WTC11 (cell line): ENCODE measurements around the gene KBTBD3.

Source experiments
- ATF1 ChIP-seq: sonication (generic); formaldehyde crosslinking; IDR thresholded peaks from 2 replicates; pipeline ENCODE4 v1.8.1; 2023; ENCODE audit warnings: mild to moderate bottlenecking, moderate library complexity, missing genetic modification reagents
- CREM ChIP-seq: sonication (generic); formaldehyde crosslinking; IDR thresholded peaks from 2 replicates; pipeline ENCODE4 v1.8.1; 2022; ENCODE audit warnings: mild to moderate bottlenecking, missing genetic modification reagents, moderate library complexity
- KAT7 ChIP-seq: sonication (generic); formaldehyde crosslinking; IDR thresholded peaks from 2 replicates; pipeline ENCODE4 v1.8.1; 2023; ENCODE audit warnings: missing genetic modification reagents, mild to moderate bottlenecking, borderline replicate concordance
- NFYB ChIP-seq: sonication (generic); formaldehyde crosslinking; conservative IDR thresholded peaks from 2 replicates; pipeline ENCODE4 v1.8.0; 2022; ENCODE audit warnings: low read depth, missing genetic modification reagents
- NR2C2 ChIP-seq: sonication (generic); formaldehyde crosslinking; IDR thresholded peaks from 2 replicates; pipeline ENCODE4 v1.8.0; 2022; ENCODE audit warnings: mild to moderate bottlenecking, missing genetic modification reagents
- RELA ChIP-seq: sonication (generic); formaldehyde crosslinking; IDR thresholded peaks from 2 replicates; pipeline ENCODE4 v1.8.1; 2022; ENCODE audit warnings: missing genetic modification reagents, mild to moderate bottlenecking, borderline replicate concordance
- SMAD3 ChIP-seq: sonication (generic); formaldehyde crosslinking; IDR thresholded peaks from 2 replicates; pipeline ENCODE4 v1.8.0; 2022; ENCODE audit warnings: missing genetic modification reagents, mild to moderate bottlenecking, borderline replicate concordance
- SOX15 ChIP-seq: fragments of 250-450 bp; sonication (Bioruptor Pico); IDR thresholded peaks from 2 replicates; pipeline ENCODE4 v1.9.0; 2021; ENCODE audit warnings: mild to moderate bottlenecking
- TCF7 ChIP-seq: sonication (generic); formaldehyde crosslinking; IDR thresholded peaks from 2 replicates; pipeline ENCODE4 v1.8.0; 2022; ENCODE audit warnings: mild to moderate bottlenecking, low read depth, missing genetic modification reagents, moderate library complexity
- ZNF263 ChIP-seq: sonication (generic); formaldehyde crosslinking; IDR thresholded peaks from 2 replicates; pipeline ENCODE4 v1.8.1; 2022; ENCODE audit warnings: low read depth, mild to moderate bottlenecking, moderate library complexity, missing genetic modification reagents
- TF ChIP-seq, protein P1 (sequence below): fragments of 200-600 bp; IDR thresholded peaks from 2 replicates; pipeline ENCODE4 v1.8.0; 2022; ENCODE audit warnings: antibody characterized with exemption
- TF ChIP-seq, protein P2 (sequence below): sonication (generic); formaldehyde crosslinking; IDR thresholded peaks from 2 replicates; pipeline ENCODE4 v1.8.0; 2023; ENCODE audit warnings: missing genetic modification reagents
- TF ChIP-seq, protein P3 (sequence below): sonication (generic); formaldehyde crosslinking; IDR thresholded peaks from 2 replicates; pipeline ENCODE4 v1.8.0; 2022; ENCODE audit warnings: mild to moderate bottlenecking, missing genetic modification reagents
- TF ChIP-seq, protein P4 (sequence below): sonication (generic); formaldehyde crosslinking; conservative IDR thresholded peaks from 2 replicates; pipeline ENCODE4 v1.8.1; 2023; ENCODE audit warnings: mild to moderate bottlenecking, low read depth, missing genetic modification reagents, moderate library complexity

DNA sequence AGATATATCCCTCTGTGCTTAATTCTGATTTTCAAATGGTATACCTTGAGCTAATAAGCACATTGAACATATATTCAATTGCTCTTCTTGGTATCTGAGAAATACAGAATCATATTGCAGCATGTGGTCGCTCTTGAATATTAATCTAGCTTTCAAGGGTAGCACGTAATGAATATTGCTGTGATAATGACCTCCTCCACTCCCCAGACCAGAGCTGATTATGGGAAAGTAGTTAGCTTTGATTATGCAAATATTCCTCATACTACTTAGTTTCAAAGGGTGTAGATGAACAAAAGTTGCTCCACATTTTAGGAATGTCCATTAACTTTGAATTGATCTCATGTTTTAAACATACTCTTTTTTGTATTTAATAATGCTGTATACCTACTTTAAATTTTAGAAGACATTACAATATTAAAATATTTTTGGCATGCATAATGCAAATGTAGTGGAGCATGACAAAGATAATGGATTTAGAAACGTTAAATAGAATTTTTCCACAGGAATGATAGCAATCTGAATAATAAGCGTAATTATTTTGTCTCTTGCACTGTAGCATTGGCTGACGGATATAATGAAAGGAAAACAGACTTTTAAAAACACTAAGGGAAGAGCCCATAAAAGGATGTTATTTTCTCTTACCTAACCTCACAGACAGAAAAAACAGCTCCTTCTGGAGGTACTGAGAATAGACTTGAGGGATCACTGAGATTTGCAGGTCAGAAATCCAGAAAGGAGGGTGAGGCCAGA is 27.2 kb downstream of the KBTBD3 start:
- TF ChIP-seq NFYB (CRISPR knock-in tag) (no peak), SOX15 (no peak), TCF7 (CRISPR knock-in tag) (no peak), ATF1 (CRISPR knock-in tag) (no peak), RELA (CRISPR knock-in tag) (no peak), CREM (CRISPR knock-in tag) (no peak), ZNF263 (CRISPR knock-in tag) (no peak), NR2C2 (CRISPR knock-in tag) (no peak), KAT7 (CRISPR knock-in tag) (no peak), SMAD3 (CRISPR knock-in tag) (no peak)
- TF ChIP-seq, protein P1, sequence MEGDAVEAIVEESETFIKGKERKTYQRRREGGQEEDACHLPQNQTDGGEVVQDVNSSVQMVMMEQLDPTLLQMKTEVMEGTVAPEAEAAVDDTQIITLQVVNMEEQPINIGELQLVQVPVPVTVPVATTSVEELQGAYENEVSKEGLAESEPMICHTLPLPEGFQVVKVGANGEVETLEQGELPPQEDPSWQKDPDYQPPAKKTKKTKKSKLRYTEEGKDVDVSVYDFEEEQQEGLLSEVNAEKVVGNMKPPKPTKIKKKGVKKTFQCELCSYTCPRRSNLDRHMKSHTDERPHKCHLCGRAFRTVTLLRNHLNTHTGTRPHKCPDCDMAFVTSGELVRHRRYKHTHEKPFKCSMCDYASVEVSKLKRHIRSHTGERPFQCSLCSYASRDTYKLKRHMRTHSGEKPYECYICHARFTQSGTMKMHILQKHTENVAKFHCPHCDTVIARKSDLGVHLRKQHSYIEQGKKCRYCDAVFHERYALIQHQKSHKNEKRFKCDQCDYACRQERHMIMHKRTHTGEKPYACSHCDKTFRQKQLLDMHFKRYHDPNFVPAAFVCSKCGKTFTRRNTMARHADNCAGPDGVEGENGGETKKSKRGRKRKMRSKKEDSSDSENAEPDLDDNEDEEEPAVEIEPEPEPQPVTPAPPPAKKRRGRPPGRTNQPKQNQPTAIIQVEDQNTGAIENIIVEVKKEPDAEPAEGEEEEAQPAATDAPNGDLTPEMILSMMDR = no peak
- TF ChIP-seq, protein P2, sequence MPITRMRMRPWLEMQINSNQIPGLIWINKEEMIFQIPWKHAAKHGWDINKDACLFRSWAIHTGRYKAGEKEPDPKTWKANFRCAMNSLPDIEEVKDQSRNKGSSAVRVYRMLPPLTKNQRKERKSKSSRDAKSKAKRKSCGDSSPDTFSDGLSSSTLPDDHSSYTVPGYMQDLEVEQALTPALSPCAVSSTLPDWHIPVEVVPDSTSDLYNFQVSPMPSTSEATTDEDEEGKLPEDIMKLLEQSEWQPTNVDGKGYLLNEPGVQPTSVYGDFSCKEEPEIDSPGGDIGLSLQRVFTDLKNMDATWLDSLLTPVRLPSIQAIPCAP (CRISPR knock-in tag) = no peak
- TF ChIP-seq, protein P3, sequence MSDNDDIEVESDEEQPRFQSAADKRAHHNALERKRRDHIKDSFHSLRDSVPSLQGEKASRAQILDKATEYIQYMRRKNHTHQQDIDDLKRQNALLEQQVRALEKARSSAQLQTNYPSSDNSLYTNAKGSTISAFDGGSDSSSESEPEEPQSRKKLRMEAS (CRISPR knock-in tag) = no peak
- TF ChIP-seq, protein P4, sequence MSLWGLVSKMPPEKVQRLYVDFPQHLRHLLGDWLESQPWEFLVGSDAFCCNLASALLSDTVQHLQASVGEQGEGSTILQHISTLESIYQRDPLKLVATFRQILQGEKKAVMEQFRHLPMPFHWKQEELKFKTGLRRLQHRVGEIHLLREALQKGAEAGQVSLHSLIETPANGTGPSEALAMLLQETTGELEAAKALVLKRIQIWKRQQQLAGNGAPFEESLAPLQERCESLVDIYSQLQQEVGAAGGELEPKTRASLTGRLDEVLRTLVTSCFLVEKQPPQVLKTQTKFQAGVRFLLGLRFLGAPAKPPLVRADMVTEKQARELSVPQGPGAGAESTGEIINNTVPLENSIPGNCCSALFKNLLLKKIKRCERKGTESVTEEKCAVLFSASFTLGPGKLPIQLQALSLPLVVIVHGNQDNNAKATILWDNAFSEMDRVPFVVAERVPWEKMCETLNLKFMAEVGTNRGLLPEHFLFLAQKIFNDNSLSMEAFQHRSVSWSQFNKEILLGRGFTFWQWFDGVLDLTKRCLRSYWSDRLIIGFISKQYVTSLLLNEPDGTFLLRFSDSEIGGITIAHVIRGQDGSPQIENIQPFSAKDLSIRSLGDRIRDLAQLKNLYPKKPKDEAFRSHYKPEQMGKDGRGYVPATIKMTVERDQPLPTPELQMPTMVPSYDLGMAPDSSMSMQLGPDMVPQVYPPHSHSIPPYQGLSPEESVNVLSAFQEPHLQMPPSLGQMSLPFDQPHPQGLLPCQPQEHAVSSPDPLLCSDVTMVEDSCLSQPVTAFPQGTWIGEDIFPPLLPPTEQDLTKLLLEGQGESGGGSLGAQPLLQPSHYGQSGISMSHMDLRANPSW (CRISPR knock-in tag) = no peak
